Esophagus muscularis mucosa (tissue), 4 donors: ENCODE results near the gene SLC26A4. TPM values are rescaled to one million over a fixed set of nuclear protein-coding genes. Genes with fewer than 3 reads are reported as not detected.

Source experiments
- DNase-seq: peaks from one replicate; pipeline ENCODE4 v3.0.0-alpha.2; 2017; ENCODE audit errors: extremely low spot score
- H3K27ac ChIP-seq, 4 donors: fragments of 200-600 bp; sonication (generic); replicated peaks in 1 of 4; 1 replicate in 3 of 4; 2 replicates in 1 of 4; pipeline ENCODE4 v1.5.1; 2016 to 2019; ENCODE audit warnings: mild to moderate bottlenecking in 1 of 4
- H3K27me3 ChIP-seq, 4 donors: fragments of 200-600 bp; sonication (generic); one replicate each; pipeline versions ENCODE4 v1.5.1 to v1.6.0; 2016 to 2019
- H3K36me3 ChIP-seq, 4 donors: fragments of 200-600 bp; sonication (generic); one replicate each; pipeline ENCODE4 v1.5.1; 2016 to 2019
- H3K4me1 ChIP-seq, 4 donors: fragments of 200-600 bp; sonication (generic); one replicate each; pipeline ENCODE4 v1.5.1; 2016 to 2019
- H3K4me3 ChIP-seq, 4 donors: fragments of 200-600 bp; sonication (generic); 1 replicate in 2 of 4; 2 replicates in 2 of 4; pipeline ENCODE4 v1.5.1; 2016 to 2019; ENCODE audit warnings: mild to moderate bottlenecking in 4 of 4, moderate library complexity in 1 of 4
- H3K9me3 ChIP-seq, 4 donors: fragments of 200-600 bp; sonication (generic); 1 replicate in 3 of 4; 2 replicates in 1 of 4; pipeline ENCODE4 v1.5.1; 2016 to 2019
- EP300 ChIP-seq: sonication (generic); formaldehyde crosslinking; IDR thresholded peaks from one replicate; pipeline ENCODE4 v1.6.1; 2017; ENCODE audit warnings: antibody characterized with exemption
- POLR2A ChIP-seq: fragments of 450-650 bp; IDR thresholded peaks from one replicate; pipeline ENCODE4 v1.6.1; 2017; ENCODE audit warnings: antibody characterized with exemption, moderate library complexity, mild to moderate bottlenecking, low read depth
- POLR2AphosphoS5 ChIP-seq, 2 donors: sonication (generic); formaldehyde crosslinking; IDR thresholded peaks; one replicate each; pipeline ENCODE4 v1.6.1; 2017; ENCODE audit warnings: antibody characterized with exemption in 2 of 2
- WGBS: methylation state at CpG from one replicate; pipeline ENCODE4 v1.1.5; 2018; 5-methylcytosine and 5-hydroxymethylcytosine counted together
- intact Hi-C: fragments of 100-400 bp; cut with DNase I; formaldehyde crosslinking; loops from one replicate; pipeline ENCODE4 v1.15.1; 2023
- small RNA-seq, 3 donors: library from RNA; depleted of rRNA; stranded (forward); fragments of <200 nt; gene quantifications; one replicate each; pipeline ENCODE3, GENCODE V24; 2016
- total RNA-seq, 4 donors: library from RNA; depleted of rRNA; stranded (reverse); fragments of >200 nt; gene quantifications; one replicate each; pipeline versions ENCODE4 v1.1.0 to v1.2.1, GENCODE V29; 2016
- TF ChIP-seq, protein P1 (sequence below), 3 experiments: fragments of 200-600 bp in 2 of 3; fragments of 450-650 bp in 1 of 3; sonication (generic) in 2 of 3; IDR thresholded peaks; one replicate each; pipeline ENCODE4 v1.5.1; 2017 to 2019; ENCODE audit warnings: antibody characterized with exemption in 3 of 3, mild to moderate bottlenecking in 2 of 3, moderate library complexity in 1 of 3

Gene SLC26A4
- total RNA-seq, 4 donors from 2014 or later: 0.17 to 1.2 (median 0.46) TPM

DNA sequence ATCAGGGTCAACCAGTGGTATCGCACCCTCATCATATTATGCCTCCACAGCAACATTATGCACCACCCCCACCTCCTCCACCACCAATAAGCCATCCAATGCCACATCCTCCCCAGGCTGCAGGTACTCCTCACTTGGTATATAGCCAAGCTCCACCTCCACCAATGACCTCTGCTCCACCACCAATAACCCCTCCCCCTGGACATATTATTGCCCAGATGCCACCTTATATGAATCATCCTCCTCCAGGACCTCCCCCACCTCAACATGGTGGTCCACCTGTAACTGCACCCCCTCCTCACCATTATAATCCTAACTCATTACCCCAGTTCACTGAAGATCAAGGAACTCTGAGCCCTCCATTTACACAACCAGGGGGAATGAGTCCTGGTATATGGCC is 98.0 kb downstream of the SLC26A4 start:
- TF ChIP-seq POLR2A (no peak), POLR2AphosphoS5 (IDR thresholded peaks at IDR 0.05) (peak in 1 of 2 donors; percentile 20)
- H3K4me3 ChIP-seq: no peak overlapping the region
- no peaks in the 10 kb centered on the region for H3K9me3 ChIP-seq
- H3K27me3 ChIP-seq: no peaks in the 10 kb centered on the region
- intact Hi-C loops: no loop called here
- H3K36me3 ChIP-seq: peaks cover 46 to 78% (median 62%) of the 10 kb centered on the region in 4 donors
- 100% methylated on average over 1 of the region's 1 CpG for WGBS
- DNase-seq: no peak
- H3K4me1 ChIP-seq: peaks cover 0 to 15% (median 3%) of the 10 kb centered on the region in 4 donors
- H3K27ac ChIP-seq: no peak overlapping the region

DNA sequence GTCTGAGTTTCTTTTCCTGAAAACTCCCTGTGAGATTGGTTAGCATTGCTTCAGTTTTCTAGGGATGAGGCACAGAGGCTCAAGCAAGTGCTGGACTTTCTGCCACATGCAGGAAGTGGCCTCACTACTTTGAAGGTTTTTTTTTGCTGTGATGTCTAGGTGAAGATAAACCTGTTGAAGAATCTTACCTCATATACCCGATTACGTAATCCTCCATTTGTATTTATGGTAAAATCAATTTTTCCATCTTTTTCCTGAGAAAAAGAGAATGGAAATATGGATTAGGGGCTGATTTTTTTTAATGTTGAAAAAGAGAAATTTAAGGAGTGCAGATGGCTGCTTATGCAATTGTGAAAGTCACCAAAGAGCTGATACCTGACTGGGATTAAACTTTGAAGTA is 106.8 kb downstream of the SLC26A4 start:
- no peak overlapping the region for H3K4me3 ChIP-seq
- H3K36me3 ChIP-seq: no peaks in the 10 kb centered on the region
- H3K27me3 ChIP-seq: no peaks in the 10 kb centered on the region
- intact Hi-C loops: no loop called here
- no peak overlapping the region for H3K27ac ChIP-seq
- H3K9me3 ChIP-seq: no peaks in the 10 kb centered on the region
- WGBS: 93% methylated on average over 2 of the region's 2 CpGs
- no peak for DNase-seq
- TF ChIP-seq EP300 (no peak), POLR2A (no peak), POLR2AphosphoS5 (IDR thresholded peaks at IDR 0.05) (no peak)
- TF ChIP-seq, protein P1, sequence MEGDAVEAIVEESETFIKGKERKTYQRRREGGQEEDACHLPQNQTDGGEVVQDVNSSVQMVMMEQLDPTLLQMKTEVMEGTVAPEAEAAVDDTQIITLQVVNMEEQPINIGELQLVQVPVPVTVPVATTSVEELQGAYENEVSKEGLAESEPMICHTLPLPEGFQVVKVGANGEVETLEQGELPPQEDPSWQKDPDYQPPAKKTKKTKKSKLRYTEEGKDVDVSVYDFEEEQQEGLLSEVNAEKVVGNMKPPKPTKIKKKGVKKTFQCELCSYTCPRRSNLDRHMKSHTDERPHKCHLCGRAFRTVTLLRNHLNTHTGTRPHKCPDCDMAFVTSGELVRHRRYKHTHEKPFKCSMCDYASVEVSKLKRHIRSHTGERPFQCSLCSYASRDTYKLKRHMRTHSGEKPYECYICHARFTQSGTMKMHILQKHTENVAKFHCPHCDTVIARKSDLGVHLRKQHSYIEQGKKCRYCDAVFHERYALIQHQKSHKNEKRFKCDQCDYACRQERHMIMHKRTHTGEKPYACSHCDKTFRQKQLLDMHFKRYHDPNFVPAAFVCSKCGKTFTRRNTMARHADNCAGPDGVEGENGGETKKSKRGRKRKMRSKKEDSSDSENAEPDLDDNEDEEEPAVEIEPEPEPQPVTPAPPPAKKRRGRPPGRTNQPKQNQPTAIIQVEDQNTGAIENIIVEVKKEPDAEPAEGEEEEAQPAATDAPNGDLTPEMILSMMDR (IDR thresholded peaks at IDR 0.05): no peak
- no peaks in the 10 kb centered on the region for H3K4me1 ChIP-seq

Small RNAs within 50 kb of the gene (small RNA-seq; reads per million reads assigned to genes)
- gene BANF1P5: 0 reads per million in 3 donors

Other genes with a start within 250 kb of the SLC26A4 start
- gene GPR22, start 190.8 kb upstream of the SLC26A4 start, total RNA-seq: under 1 TPM in 1 of 4 donors, not detected in 3; 0.33 TPM
- gene COG5, start 96.9 kb upstream of the SLC26A4 start, total RNA-seq: 10 to 100 TPM; 20.3 to 33.4 (median 24.9) TPM
- gene DUS4L, start 96.9 kb upstream of the SLC26A4 start, total RNA-seq: 1 to 10 TPM; 3.6 to 7.5 (median 6.6) TPM
- 100 to 1,000 TPM in 2 of 4 donors, 10 to 100 TPM in 2; 89.8 to 116 (median 107) TPM for gene BCAP29, start 80.6 kb upstream of the SLC26A4 start, total RNA-seq
- 10 to 100 TPM; 60.1 to 67.3 (median 63.6) TPM for gene CBLL1, start 83.3 kb downstream of the SLC26A4 start, total RNA-seq
- gene SLC26A3, start 142.4 kb downstream of the SLC26A4 start, total RNA-seq: 10 to 100 TPM in 2 of 4 donors, 1 to 10 TPM in 2; 4.5 to 13.1 (median 10.4) TPM
- gene DLD, start 230.4 kb downstream of the SLC26A4 start, total RNA-seq: 100 to 1,000 TPM in 3 of 4 donors, 10 to 100 TPM in 1; 99.9 to 135 (median 119) TPM